SK-N-MC (cell line): ENCODE measurements around the gene VEGFB.

Experiments used
- EZH2 ChIP-seq: fragments of 200-600 bp; sonication (generic); IDR thresholded peaks from one replicate; pipeline ENCODE4 v1.6.1; 2017; ENCODE audit warnings: antibody characterized with exemption
- FOXP2 ChIP-seq: optimal IDR thresholded peaks from 2 replicates; pipeline ENCODE3; 2011; ENCODE audit warnings: mild to moderate bottlenecking, moderate library complexity; ENCODE audit not compliant: insufficient read depth; ENCODE audit errors: extremely low read length, control extremely low read depth
- POLR2AphosphoS5 ChIP-seq: IDR thresholded peaks from 2 replicates; pipeline ENCODE4 v1.6.1; 2012; ENCODE audit warnings: mild to moderate bottlenecking, low read depth, low read length, borderline replicate concordance

DNA sequence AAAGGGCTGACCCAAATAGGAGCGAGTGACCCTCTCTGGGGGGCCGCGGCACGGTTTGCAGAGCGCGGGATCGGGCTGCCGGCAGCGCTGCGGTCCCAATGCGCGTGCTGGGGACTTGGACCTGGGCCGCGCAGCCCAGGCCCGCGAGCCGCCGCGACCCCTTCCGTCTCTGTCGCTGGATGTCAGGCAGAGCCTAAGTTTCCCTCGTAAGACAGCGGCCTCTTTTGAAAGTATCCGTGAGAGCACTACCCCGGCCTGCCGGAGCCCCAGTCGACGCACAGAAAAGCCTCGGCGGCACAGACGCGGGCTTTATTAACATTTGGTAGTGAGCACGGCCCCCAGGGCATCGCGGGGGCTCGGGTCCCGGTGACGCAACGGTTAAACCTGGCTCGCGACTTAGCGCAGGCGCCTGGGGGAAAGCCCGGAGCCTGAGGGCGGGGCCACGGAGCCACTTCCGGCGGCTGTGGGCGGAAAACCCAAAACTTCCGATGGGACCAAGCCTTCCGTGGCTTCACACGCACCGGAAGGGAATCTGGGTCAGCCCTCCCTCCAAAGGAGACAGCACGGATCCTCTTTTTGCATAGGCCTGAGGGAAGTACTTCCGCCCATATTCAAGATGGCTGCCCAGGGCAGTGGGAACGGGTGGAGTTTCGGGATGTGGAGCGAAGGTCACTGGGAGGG, 35.3 kb downstream of the VEGFB start:
- peak; percentile 78; the same call in 1 of the 2 replicates for TF ChIP-seq POLR2AphosphoS5
- no peak for TF ChIP-seq FOXP2
- no peak for TF ChIP-seq EZH2
